Left cardiac atrium (tissue), 4 donors: Measurements from ENCODE around the gene SH3RF3. TPM values are rescaled to one million over a fixed set of nuclear protein-coding genes. Genes with fewer than 3 reads are reported as not detected.
A peak's percentile ranks its signal among the peaks of the same experiment; 100 is the strongest.

Experiments
- ATAC-seq, 2 donors: fragments of 200-7000 bp; cut with Tn5 transposase; one replicate each; pipeline ENCODE4 v1.9.1; 2020; ENCODE audit warnings: mild to moderate bottlenecking in 2 of 2, moderate library complexity in 2 of 2
- DNase-seq: peaks from one replicate; pipeline ENCODE4 v3.0.0-alpha.2; 2020
- intact Hi-C, 2 donors: fragments of 100-400 bp; cut with DNase I; formaldehyde crosslinking; loops; one replicate each; pipeline versions ENCODE4 v1.14.1 to v1.15.1; 2022 to 2023
- total RNA-seq, 2 donors: library from RNA; stranded (reverse); fragmentation: NEBNext Ultra II Directional; extraction: Animal tissue kit (Norgen Biotek cat#: 25700); gene quantifications; one replicate each; pipeline ENCODE4 v1.2.1, GENCODE V29; 2021
- donor health status: DM: no; HTN: yes; CAD: no.
- donor health status: DM: no; HTN: yes; CAD: no; lungs with severe emphysema.
- donor health status: DM: yes; HTN: yes; CAD: no.
- donor health status: Dilated cardiomyopathy.

SH3RF3 gene
- total RNA-seq, 2 donors from 2014 or later, result 8.8 to 9.4 TPM

DNA sequence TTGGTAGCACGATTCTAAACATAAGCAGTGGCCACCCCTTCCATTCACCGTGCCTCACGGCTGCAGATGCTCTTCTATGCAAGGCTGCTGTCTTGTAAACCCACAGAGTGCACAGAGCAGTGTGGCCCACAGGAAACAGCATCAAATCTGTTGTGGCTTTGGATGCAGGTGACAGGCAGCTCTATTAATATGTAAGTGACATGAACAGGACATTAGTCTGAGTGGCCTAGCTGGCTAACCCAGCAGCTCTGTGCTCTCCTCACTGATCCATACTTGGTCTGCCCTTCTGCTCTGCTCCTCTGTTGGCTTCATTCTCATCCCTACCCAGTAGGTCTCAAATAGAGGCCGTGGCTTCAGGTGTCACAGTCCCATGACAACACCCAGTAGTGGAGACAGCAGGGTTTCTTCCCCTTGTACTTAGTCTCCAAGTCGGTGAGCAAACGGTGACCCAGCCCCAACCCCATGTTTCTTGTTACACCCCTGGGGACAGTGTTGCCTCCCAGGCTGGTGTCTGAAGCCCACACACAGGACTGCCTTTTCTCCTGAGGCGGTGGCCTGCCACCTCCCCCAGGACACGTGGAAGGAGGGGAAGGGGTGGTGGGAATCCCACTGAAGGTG, 5.8 kb downstream of the SH3RF3 start:
- intact Hi-C loops, result no loop called here
- DNase-seq (no peak), ATAC-seq (no peak)

- DNase-seq (no peak), ATAC-seq (peak; percentile 36 to 40)
- intact Hi-C loops, result no loop called here
Measured at GRCh38 chr2:109135359-109136197, 6.6 kb downstream of the SH3RF3 start.

- DNase-seq (no peak), ATAC-seq (no peak)
- intact Hi-C loops, result no loop called here
Measured at GRCh38 chr2:109136542-109136941, 7.5 kb downstream of the SH3RF3 start.

- intact Hi-C loops, result no loop called here
- DNase-seq (no peak), ATAC-seq (no peak)
Measured at GRCh38 chr2:109137616-109138015, 8.6 kb downstream of the SH3RF3 start.

DNA sequence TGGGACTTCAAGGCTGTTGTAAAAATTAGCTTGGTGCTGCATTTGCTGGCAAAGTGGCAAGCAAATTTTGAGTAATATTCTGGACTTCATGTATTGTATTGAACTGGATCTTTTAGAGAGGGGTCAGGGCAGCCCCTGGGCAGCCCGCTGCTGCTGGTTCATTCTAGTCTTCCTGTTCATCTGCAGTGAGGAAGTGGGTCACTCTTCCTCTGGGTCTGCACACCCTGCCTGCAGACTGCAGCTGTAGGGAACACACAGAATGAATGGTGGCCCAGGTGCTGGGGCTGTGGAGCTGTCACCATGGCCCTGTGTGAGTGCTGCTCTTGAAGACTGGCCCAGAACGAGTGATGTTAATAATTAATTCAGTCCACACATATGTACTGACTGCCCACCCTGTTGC, 9.4 kb downstream of the SH3RF3 start:
- DNase-seq (no peak), ATAC-seq (no peak)
- intact Hi-C loops, result no loop called here

DNA sequence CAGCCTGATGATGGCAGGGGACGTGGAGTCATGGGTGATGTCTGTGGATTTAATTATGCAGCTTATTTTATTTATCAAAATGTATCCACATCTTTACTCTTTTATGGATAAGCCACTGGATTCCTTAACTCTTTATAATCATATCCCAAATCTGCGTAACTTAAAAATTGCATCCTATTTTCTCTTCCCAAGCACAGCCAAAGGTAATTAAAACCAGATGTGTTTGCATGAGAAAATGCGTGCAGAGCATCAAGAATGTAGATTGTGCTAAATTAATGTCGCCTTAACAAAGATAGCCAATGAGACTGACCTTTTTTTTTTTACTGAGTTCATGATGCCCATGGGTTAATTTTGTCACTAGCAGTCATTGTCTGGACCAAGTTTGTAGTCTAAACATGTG, 10.0 kb downstream of the SH3RF3 start:
- DNase-seq, result no peak
- ATAC-seq, result no peak
- intact Hi-C loops, result no loop called here

DNA sequence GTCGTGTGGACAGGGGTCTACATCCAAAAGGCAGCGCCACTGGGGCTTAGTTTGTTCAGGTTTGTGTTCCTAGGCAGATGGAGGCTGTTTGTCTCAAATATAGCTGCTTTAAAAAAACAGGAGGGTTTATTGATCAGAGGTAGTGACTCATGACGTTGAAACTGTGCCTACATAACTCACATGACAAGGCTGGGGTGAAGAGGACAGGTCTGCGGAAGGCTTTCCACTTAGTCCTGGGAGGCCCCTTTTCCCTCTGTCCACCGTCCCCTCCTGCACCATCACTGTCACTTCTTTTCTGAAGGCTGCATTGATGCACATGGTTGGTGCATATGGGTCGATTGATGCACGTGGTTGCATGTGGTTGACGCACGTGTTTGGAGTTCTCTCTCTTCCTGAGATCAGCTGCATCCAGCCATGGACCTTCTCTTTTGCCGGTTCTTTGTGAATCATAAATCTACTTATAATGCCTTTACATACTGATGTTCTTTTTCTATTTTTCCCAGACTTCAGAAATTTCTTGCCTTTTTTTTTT, 10.9 kb downstream of the SH3RF3 start:
- ATAC-seq, result no peak
- DNase-seq, result no peak
- intact Hi-C loops, result no loop called here

DNA sequence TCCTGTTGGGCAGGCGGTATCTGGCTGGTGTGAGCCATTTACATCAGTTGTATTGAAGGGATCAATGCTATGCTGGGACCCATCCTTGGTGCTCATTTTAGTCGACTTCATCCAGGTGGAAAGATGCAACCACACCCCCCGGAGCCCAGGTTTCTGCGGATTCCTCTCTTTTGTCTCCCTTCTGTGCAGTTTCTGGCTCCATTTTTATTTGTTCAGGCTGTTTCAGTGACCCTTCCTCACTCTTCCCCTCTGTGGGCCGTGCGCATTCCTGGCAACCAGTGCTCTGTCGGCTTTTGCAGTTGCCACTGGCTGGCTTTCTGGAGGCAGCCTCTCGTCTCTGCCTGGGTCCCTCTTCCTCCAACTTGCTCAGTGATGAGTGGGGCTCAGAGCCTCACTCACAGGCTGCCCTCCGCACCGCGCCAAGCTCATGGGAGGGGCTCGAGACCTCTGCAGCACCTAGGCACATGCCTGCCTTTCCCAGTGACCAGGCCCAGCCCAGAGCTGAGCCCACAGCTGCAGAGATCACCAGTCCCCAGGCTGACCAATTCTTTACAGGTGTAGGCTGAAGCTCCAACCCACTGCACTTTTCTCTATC, 12.1 kb downstream of the SH3RF3 start:
- no peak for DNase-seq
- intact Hi-C loops, result no loop called here
- no peak for ATAC-seq

GRCh38 chr2:109141727-109142283, 12.8 kb downstream of the SH3RF3 start:
- no peak for ATAC-seq
- intact Hi-C loops, result no loop called here
- no peak for DNase-seq

GRCh38 chr2:109142416-109143210, 13.6 kb downstream of the SH3RF3 start:
- no peak for ATAC-seq
- intact Hi-C loops, result no loop called here
- no peak for DNase-seq

- intact Hi-C loops, result no loop called here
- DNase-seq, result no peak
- ATAC-seq, result no peak
Measured at GRCh38 chr2:109143214-109144187, 14.5 kb downstream of the SH3RF3 start.

DNA sequence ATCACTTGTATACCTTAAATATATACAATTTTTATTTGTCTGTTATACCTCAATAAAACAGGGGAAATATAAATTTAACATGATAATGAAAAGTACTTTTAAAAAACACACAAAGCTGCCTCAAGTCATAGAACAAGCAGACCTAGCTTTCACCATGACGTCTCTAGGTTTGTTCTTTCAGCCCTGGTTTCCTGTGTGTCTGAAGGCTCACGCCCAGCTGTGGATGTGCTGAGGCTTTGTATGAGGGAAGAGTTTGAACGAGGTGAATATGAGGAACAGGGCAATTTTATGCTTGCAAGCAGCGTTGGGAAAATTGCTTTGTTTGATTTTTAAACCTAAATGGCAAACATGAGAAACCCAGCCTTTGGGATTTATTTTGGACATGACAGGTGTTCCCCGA, 15.3 kb downstream of the SH3RF3 start:
- intact Hi-C loops, result no loop called here
- DNase-seq (no peak), ATAC-seq (no peak)

DNA sequence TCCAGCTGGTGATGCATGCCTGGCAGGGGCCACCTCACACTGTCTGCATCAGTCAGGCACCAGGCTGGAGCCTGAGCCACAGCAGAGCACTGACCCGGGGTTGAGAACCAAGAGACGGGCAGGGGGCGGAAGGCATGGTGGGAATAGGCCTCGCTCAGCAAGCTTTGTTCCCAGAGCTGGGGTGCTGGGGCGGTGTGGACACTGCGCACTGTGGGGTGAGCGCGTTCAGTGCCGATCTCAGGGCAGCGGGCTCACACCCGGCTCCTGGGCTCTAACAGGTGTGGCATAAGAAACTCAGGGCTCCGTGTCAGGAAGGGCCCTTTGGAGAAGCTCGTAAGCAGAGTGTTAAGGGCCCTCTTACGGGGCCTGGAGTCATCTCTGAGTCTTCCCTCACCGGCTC, 15.7 kb downstream of the SH3RF3 start:
- intact Hi-C loops, result no loop called here
- ATAC-seq, result no peak
- DNase-seq, result no peak

GRCh38 chr2:109145286-109145685, 16.3 kb downstream of the SH3RF3 start:
- intact Hi-C loops, result no loop called here
- no peak for DNase-seq
- ATAC-seq, result no peak

GRCh38 chr2:109147405-109147804, 18.4 kb downstream of the SH3RF3 start:
- DNase-seq (no peak), ATAC-seq (no peak)
- intact Hi-C loops, result no loop called here

- intact Hi-C loops, result no loop called here
- ATAC-seq, result peak in 1 of 2 donors; percentile 51
Measured at GRCh38 chr2:109148117-109148746, 19.2 kb downstream of the SH3RF3 start.

DNA sequence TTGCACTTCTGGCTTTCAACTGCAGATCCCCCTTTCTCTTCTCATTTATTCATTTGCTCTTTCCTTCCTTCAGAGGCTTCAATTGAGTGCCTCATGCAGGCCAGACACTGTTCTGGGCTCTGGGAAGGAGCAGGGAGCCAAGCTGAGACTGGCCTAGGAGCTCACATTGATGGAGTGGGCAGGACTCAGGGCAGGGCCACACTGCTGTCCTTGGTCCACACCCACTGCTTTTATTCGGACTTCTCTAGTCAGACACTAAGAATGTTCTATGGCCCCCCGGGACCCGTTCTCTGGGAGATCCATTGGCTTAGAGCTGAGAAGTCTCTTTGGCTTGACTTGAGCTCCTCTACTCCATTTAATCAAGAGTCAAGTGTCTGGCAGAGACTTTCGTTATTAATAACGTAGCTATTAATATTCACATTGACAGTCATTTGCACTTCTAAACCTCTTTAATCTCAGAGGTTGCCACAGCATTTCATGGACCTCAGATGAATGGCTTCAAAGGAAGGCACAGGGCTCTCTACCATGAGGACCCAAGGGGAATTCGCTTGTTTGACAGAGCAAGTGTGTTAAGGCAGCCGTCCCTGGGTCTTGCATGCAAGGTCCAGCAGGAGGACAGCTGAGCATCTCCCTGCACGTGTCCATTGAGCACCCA, 20.1 kb downstream of the SH3RF3 start:
- peak in 1 of 2 donors; percentile 30 for ATAC-seq
- no peak for DNase-seq
- intact Hi-C loops, result no loop called here

More at GRCh38 chr2:109148117-109148746, 19.2 kb downstream of the SH3RF3 start:
- DNase-seq, result no peak
